ELF-1 (cell line): Measurements from ENCODE around the gene PLD3.
A peak's percentile ranks its signal among the peaks of the same experiment; 100 is the strongest.

Source experiments
- DNase-seq: peaks from one replicate; pipeline ENCODE4 v3.0.0-alpha.2; 2016; ENCODE audit warnings: low read depth, low spot score

PLD3 gene

DNA sequence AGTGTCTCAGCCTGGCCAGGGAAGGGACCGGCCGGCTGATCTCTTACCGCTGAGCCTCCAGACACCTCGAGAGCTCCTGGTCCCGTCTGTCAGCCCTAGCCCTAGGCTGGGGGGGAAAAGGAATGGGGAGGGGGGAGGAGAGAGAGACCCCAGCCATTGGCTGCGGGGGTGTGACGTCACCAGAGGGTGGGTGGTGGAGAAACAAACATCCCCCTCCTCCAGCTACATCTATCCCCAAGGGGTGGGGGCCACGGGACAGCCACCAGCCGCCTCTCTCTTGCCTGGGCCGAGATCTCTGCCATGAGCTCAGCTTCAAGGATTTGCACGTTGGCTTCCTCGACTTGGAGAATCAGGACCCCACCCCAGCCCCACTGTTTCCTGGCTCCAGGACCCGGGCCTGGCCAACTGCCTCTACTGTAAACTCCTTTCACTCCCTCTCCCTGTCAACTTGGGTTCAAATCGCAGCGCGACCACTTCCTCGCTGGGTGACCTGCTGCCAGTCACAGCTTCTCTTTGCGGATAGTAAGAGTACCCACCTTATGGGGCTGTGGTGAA lies 64.9 kb downstream of the PLD3 start, which contains the start of gene PRX:
Gene PRX, minus strand, starts transcription at position 88 of the 555 bp plus-strand sequence. CDS start 5,446 bp downstream, outside the sequence.
- DNase-seq, result peak; percentile 91

DNA sequence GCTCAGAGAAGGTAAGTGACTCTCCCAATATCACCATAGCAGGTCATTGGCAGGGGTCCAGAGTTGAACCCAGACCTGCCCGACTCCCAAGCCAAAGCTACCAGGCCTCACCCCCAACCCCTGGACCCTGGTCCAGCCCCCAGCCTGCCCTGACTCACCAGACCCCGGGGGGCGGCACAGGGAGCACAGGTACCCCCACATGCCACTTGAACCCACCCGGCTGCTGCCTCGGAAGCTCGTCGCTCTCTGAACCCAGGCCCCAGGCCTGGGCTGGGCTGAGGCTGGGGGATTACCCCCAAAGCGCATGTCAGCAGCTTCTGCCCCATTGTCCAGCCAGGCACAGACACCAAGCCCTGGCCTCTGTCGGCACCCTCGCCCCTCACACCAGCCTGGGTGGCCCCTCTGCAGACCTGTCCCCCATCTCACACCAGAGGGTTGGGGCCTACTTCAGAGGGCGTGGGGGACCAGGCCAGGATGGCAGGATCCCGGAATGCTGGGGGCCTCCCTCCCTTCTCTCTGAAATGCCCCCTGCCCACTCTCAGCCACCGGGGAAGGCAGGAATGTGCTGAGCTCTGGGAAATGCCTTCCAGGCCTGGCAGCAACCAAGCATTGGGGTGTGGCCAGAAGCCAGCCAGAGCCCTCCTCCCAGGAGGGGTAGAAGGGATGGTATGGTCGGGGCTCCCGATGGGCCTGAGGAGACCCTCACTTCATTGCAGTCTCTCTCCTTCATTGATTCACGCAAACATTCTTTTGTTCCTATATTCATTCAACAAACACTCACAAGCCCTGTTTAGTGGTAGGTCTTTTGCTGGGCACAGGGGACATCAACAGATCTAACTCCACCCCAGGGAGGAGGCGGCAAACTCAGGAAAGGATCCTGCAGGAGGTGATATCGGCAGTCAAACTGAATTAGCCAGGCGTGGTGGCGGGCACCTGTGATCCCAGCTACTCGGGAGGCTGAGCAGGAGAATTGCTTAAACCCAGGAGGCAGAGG lies 66.3 kb downstream of the PLD3 start:
- peak; percentile 46 for DNase-seq

DNA sequence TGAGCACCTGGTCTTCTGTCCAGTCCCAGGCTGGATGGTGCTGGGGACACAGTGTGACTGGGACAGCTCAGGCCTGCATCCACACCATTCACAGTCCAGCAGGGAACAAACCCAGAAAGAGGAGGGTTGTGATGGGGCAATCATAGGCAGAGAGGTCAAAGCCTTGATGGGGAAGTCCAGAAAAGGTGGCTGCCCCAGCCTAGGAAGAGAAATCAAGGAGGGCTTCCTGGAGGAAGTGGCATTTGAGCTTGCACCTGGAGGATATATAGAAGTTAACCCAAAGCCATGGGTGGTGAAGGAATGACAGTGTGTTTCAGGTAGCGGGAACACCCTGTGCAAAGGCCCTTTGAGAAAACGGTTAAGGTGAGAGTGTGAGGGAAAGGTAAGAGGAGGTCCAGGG lies 67.3 kb downstream of the PLD3 start:
- no peak for DNase-seq

DNA sequence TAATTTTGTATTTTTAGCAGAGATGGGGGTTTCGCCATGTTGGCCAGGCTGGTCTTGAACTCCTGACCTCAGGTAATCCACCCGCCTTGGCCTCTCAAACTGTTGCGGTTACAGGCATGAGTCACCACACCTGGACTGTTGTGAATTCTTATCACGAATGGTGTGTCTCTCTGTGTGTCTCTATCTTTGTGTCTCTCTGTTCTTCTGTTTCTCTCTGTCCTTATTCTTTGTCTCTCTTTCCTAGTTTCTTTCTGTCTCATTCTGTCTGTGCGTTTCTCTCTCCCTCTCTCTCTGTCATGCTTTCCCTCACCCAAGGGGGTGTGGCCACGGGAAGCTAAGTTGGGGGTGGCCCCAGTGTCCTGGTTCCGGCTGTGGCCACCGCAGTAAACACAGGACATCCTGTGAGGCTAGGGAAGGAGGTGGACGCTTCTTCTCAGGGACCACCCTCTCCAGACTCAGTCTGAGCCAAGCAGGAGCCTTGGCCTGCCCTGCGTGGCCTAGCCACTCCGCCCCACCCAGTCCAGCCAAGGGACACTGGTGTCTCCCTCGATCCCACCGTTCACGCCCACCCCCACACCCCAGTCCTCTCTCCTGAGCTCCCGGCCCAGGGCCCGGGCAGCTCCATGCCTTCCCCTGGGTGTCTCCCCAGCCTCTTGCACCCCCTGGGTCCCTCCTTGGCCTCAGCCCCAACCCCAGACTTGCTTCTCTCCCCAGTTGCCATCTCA lies 68.6 kb downstream of the PLD3 start:
- no peak for DNase-seq

DNA sequence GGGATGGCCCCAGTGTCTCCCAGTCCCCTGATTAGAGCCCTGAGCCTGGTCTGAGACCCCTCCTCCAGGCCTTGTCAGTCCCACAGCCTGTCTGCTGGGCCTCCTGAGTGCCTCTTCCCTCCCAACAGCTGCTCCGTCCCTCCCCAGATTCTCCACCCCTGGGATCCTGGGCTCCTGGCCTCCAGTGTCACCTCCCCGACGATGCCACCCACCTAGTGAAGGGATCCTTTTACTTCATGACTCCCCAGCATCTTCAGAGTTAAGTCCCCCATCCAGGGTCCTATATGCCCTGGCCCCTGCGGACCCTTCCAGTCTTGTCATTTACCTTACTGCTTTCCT lies 69.1 kb downstream of the PLD3 start:
- no peak for DNase-seq

DNA sequence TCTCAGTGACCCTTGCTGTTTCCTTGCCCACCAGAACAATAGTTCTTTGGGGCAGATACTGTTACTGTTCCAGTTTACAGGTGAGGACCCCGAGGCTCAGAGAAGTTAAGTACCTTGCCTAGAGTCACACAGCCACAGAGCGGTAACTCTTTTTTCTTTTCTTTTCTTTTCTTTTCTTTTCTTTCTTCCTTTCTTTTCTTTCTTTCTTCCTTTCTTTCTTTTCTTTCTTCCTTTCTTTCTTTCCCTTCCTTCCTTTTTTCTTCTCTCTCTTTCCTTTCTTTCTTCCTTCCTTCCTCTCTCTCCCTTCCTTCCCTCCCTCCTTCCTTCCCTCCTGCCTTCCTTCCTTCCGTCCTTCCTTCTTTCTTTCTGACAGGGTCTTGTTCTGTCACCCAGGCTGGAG lies 69.5 kb downstream of the PLD3 start:
- no peak for DNase-seq

DNA sequence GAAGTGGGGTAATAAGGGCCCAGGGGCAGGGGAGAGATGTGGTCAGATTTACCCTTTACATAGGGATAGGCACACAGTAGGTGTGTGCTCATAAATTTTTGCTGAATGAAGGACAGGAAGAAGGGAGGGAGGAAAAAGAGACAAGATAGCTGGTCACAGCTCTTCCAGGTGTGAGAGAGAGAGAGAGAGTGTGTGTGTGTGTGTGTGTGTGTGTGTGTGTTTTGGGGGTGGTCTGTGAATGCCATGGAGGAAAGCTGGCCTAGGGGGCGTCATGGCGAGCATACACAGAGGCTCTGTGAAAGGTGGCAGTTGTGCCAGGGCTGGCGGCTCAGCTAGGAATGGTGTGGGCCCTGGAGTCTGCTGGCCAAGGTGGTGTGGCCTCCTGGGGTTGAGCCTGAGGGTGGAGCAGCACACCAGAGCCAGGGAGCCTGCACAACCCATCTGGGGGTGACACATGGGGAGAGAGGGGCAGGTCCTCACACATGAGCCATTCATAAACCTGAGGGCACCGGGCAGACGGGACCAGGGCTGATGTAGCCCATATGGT lies 70.6 kb downstream of the PLD3 start:
- no peak for DNase-seq

DNA sequence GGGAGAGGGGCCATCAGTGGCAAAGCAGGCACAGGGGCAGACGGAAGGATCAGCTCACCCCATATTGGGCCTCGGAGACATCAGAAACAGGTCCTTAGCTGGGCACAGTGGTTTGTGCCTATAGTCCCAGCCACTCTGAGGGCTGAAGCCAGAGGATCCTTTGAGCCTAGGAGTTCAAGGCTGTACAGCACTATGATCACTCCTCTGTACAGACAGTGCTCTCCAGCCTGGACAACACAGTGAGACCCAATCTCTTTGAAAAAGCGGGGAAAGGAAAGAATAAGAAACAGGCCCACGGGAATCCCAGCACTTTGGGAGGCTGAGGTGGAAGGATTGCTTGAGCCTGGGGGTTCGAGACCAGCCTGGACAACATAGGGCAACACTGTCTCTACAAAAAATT lies 71.3 kb downstream of the PLD3 start:
- no peak for DNase-seq

DNA sequence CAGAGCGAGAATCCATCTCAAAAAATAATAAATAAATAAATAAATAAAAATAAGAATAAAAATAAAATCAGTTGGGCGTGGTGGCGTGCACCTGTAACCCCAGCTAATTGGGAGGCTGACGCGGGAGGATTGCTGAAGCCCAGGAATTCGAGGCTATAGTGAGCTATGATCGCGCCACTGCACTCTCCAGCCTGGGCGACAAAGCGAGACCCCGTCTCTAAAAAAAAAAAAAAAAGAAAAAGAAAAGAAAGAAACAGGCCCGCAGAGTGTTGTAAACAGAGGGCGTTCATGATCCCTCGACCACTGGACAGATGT lies 71.9 kb downstream of the PLD3 start:
- DNase-seq, result no peak

DNA sequence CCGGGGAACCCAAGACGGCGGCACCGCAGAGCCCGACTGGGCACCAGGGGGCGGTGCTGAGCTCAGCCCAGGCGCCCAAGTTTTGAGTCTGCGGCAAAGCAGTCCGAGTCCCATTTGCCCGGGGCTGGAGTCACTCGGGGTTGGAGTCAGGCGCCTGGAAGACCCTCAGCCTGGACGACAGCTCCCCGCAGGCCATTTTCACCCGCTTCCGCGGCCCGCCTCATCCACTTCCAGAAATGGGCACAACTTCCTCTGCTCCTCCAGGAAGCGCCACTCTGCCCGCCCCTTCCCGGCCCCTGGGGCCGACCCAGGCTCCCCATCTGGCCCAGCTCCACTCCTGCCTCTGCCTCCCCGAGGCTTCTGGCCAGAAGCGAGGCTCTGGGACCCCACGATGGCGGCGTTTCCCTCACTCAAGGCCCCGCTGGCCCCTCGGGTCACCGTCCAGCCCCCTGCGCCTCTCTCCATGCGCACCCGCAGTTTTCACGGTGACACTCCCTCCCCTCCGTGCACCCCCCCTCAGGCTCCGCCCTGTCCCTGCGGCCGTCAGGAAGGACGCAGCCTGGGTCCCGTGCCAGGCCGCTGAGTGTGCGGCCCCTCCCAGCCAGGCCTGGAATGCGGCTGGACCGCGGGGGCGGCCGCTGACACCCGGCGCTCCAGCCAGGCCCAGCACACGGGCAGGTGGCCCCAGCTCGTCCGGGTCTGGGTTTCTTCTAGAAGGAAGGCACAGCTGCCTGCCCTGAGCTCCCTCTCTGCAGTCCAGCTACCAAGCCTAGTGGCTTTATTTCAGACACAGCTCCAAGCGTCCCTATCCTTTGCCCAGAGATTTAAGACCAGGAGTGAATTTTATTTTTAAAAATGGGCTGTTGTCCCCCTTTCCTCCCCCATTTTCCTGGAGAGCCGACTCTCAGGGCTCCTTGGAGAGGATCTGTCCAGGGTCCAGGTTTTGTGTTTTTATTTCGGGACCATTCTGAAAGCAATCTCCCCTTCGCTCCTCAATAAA lies 72.6 kb downstream of the PLD3 start:
- DNase-seq, result peak; percentile 99

DNA sequence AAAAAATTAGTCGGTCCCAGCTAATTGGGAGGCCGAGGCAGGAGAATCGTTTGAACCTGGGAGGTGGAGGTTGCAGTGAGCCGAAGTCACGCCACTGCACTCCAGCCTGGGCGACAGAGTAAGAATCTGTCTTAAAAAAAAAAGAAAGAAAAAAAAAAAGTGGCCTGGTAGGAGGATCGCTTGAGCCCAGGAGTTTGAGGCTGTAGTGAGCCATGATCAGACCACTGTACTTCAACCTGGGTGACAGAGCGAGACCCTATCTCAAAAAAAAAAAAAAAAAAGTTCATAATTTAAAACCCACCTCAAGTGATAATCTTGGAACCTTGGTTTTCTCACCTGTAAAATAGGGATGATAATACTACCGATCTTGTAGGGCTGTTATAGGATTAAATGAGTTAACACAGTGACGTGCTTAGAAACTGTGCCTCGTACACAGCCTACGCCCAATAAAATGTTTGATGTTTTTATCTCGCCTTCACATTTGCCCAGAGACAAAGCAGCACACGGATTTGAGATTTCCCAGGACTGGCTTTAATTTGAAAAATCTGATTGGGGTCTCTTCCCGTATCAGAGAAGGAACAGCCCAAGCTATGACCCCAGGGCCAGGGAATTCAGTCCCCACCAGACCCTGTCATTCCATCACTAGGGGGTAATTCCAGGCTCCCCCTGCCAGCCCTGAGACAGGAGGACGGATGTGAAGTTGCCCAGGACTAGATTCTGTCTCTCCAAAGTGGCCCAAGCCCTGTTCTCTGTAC lies 73.7 kb downstream of the PLD3 start:
- DNase-seq, result no peak

DNA sequence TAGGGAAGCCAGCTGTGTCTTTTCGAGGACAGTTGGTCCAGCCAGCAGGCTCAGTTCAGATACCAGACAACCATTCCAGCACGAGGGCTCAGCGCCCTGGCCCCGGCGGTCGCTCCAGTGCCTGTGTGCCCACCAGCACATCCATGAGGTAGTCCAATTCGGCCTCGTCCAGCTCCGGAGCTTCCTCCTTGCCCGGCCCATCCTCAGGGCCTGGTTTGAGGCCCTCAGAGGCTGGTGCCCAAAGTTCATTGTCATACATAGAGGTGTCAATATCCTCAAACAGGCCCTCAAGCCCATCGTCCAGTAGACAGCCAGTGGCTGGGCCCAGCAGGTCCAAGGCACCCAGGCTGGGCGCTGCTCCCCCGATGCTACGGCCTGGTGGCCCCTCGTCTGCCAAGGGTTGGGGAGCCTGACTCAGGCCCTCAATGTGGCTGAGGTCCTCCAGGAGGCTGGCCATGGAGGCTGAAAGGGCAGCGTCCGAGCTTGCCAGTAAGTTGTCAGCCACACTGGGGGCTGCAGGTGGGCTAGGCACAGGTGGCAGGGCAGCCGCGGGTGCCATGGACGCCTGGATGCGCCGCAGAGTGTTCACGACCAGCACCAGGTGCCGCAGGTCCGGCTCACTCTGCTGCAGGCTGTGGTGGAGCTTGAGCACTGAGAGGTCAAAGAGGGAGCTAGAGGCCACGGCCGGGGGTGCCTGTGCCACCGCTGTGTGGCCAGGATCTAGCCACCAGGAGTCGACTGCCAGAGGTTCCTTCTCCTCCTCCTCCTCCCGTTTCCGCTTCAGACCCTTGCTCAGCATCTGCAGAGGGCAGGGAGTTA lies 74.5 kb downstream of the PLD3 start:
- DNase-seq, result no peak

DNA sequence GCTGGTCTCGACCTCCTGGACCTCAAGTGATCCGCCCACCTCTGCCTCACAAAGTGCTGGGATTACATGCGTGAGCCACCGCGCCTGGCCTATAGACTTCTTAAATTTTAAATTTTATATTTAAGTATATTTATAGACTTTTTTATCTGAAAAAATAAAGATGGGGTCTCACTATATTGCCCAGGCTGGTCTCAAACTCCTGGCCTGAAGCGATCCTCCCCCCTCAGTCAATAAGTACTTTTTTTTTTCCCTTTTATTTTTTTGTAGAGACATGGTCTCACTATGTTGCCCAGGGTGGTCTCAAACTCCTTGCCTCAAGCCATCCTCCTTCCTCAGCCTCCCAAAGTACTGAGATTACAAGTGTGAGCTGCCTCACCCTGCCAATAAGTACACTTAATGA lies 75.4 kb downstream of the PLD3 start:
- no peak for DNase-seq

DNA sequence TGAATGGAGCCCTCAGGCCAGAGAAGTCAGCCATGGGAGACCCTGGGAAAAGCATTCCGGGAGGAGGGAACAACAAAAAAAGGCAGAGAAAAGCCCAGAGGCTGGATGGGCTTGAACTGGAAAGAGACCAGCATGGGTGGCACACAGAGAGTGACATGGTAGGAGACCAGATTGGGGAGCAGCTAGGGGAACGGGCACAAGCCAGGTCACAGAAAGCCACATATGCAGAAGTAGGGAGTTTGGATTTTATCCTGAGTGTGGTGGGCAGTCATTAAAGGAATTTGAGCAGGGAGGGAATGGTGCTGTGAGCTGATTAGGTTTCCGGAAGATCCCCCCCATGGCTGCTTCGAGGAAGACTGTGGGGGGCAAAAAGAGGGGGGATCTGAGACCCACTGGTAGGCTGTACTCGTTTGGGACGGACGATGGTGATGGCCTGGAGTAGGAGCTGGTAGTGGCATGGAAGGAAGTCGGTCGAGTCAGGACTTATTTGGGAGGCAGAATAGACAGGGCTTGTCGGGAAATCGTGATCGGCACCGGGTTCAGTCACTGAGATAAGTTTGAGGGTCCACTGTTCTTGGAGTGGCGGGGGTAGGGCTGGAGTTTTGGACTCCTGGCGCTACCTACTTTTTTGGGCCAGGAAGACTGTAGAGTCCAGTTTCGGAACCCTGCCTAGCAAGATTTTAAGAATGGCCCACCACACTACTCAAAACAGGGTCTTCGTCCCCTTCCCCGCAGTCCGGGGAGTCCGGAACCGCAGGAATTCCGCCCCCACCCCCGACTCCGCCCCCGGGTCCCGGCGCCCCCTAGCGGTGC lies 76.3 kb downstream of the PLD3 start:
- peak; percentile 85 for DNase-seq

DNA sequence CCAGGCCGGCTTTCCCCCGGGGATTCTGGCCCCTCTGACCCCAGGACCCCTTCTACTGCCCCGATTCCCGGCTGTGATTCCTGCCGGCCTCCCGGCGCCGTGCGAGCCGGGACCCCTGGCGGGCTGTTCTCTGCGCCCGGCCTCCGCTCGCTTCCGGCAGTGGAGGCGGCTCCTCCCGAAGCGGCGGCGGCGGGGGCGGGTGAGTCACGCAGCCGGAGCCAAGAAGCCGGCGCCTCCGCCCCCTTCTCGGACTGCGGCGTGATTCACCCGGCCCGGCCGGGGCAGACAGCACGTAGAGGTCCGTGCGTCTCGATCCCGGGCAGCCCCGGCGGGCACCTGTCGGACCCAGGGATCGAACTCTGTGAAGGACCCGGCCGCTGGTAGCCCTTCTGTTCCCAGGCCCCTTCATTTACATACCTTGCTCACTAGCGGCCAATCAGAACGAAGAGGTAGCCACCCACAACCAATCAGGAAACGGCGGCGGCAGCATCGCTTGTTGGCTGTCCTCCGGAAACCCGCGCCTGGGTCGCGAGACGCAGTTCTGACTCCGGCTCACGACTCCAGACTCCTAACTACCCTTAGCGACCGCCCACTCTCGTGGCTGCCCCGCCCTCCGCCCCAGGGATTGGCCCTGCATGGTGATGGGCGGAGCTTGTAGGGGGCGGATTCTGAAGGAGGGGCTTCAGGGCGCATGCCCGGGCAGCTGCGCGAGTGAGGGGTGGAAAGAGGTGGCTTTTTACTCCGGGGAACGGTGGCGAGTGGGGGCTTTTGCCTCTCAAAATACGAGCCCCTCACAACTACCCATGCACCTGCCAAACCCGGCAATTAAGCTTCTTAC lies 77.2 kb downstream of the PLD3 start, which contains the start of gene SERTAD1:
Gene SERTAD1, minus strand, starts transcription at position 543 of the 838 bp plus-strand sequence. CDS start 2,446 bp downstream, outside the sequence.
- peak; percentile 100 for DNase-seq
